Amygdala (tissue), 56 donors: Measurements from ENCODE around the gene ASH1L.
"Not testable (repeated sequence)": the region's sequence is repeated elsewhere in the genome, so short reads cannot be mapped to it uniquely, and the experiment has no call there.

Experiments
- DNase-seq, 56 donors: peaks; one replicate each; lab custom pipeline; 2025; lab: John Stamatoyannopoulos, UW

Gene ASH1L

GRCh38 chr1:155455588-155456195 is 106.9 kb downstream of the ASH1L start:
- DNase-seq, result peak in 2 of 56 donors; percentile 8 to 20

GRCh38 chr1:155454096-155454495 is 108.5 kb downstream of the ASH1L start:
- no peak for DNase-seq

GRCh38 chr1:155453141-155453540 is 109.5 kb downstream of the ASH1L start:
- DNase-seq, result no peak

GRCh38 chr1:155451199-155451598 is 111.4 kb downstream of the ASH1L start:
- DNase-seq, result no peak

- DNase-seq, result not testable (repeated sequence)
These were observed 120.2 kb downstream of the ASH1L start for GRCh38 chr1:155442431-155442830.

- DNase-seq, result no peak
These were observed 125.2 kb downstream of the ASH1L start for GRCh38 chr1:155437405-155437804.

- peak in 1 of 56 donors; percentile 17 for DNase-seq
These were observed 128.7 kb downstream of the ASH1L start for GRCh38 chr1:155433831-155434389.

GRCh38 chr1:155433128-155433830 is 129.3 kb downstream of the ASH1L start:
- DNase-seq, result peak in 1 of 56 donors; percentile 17

- DNase-seq, result no peak
These were observed 138.5 kb downstream of the ASH1L start for GRCh38 chr1:155424091-155424490.

- no peak for DNase-seq
These were observed 141.8 kb downstream of the ASH1L start for GRCh38 chr1:155420788-155421187.

- DNase-seq, result not testable (repeated sequence)
These were observed 150.8 kb downstream of the ASH1L start for GRCh38 chr1:155411840-155412239.

GRCh38 chr1:155410931-155411330 is 151.7 kb downstream of the ASH1L start:
- DNase-seq, result no peak

- DNase-seq, result no peak
These were observed 165.6 kb downstream of the ASH1L start for GRCh38 chr1:155396874-155397476.

GRCh38 chr1:155392898-155393411 is 169.6 kb downstream of the ASH1L start:
- peak in 3 of 56 donors; percentile 0 to 4 (median 1) for DNase-seq

- no peak for DNase-seq
These were observed 172.8 kb downstream of the ASH1L start for GRCh38 chr1:155389826-155390225.

- not testable (repeated sequence) for DNase-seq
These were observed 176.8 kb downstream of the ASH1L start for GRCh38 chr1:155385836-155386235.

GRCh38 chr1:155383406-155383805 is 179.2 kb downstream of the ASH1L start:
- DNase-seq, result no peak

- DNase-seq, result no peak
These were observed 182.9 kb downstream of the ASH1L start for GRCh38 chr1:155379631-155380090.

GRCh38 chr1:155379180-155379579 is 183.4 kb downstream of the ASH1L start:
- DNase-seq, result no peak

GRCh38 chr1:155360051-155360450 is 202.6 kb downstream of the ASH1L start:
- no peak for DNase-seq

- DNase-seq, result no peak
These were observed 210.0 kb downstream of the ASH1L start for GRCh38 chr1:155352631-155353030.
